H9 (cell line): ENCODE results near the gene UPF2. TPM values are rescaled to one million over a fixed set of nuclear protein-coding genes. Genes with fewer than 3 reads are reported as not detected.

Experiments used
- DNase-seq: peaks from one replicate; pipeline ENCODE4 v3.0.0-alpha.2; 2017
- H2AFZ ChIP-seq: one replicate; pipeline ENCODE4 v1.6.1; 2013; ENCODE audit warnings: mild to moderate bottlenecking, low read length, control low read depth, moderate library complexity
- H2AK5ac ChIP-seq: 2 replicates; pipeline ENCODE4 v1.6.1; 2013; ENCODE audit warnings: low read length, control low read depth, mixed read lengths; ENCODE audit not compliant: insufficient read length
- H2BK120ac ChIP-seq: one replicate; pipeline ENCODE4 v1.6.1; 2013; ENCODE audit warnings: low read depth, mild to moderate bottlenecking, low read length, control low read depth, inconsistent platforms; ENCODE audit not compliant: poor library complexity, severe bottlenecking
- H2BK12ac ChIP-seq: 2 replicates; pipeline ENCODE4 v1.6.1; 2013; ENCODE audit warnings: low read length, control low read depth, mixed read lengths, low read depth; ENCODE audit not compliant: insufficient read length
- H2BK15ac ChIP-seq: 2 replicates; pipeline ENCODE4 v1.6.1; 2013; ENCODE audit warnings: low read depth, low read length, control low read depth
- H2BK20ac ChIP-seq: one replicate; pipeline ENCODE4 v1.6.1; 2013; ENCODE audit warnings: low read depth, mild to moderate bottlenecking, low read length, control low read depth, inconsistent platforms; ENCODE audit not compliant: poor library complexity, severe bottlenecking
- H2BK5ac ChIP-seq: 2 replicates; pipeline ENCODE4 v1.6.1; 2013; ENCODE audit warnings: low read length, control low read depth, mixed read lengths; ENCODE audit not compliant: insufficient read length
- H3K14ac ChIP-seq: 2 replicates; pipeline ENCODE4 v1.6.1; 2013; ENCODE audit warnings: low read length, control low read depth; ENCODE audit not compliant: insufficient read depth
- H3K18ac ChIP-seq: 2 replicates; pipeline ENCODE4 v1.6.1; 2013; ENCODE audit warnings: low read depth, mild to moderate bottlenecking, mixed read lengths, low read length, control low read depth; ENCODE audit not compliant: insufficient read length
- H3K23ac ChIP-seq: 2 replicates; pipeline ENCODE4 v1.6.1; 2013; ENCODE audit warnings: low read length, control low read depth, mixed read lengths, low read depth; ENCODE audit not compliant: insufficient read length
- H3K23me2 ChIP-seq: 2 replicates; pipeline ENCODE4 v1.6.1; 2013; ENCODE audit warnings: low read depth, mild to moderate bottlenecking, mixed read lengths, low read length, control low read depth; ENCODE audit not compliant: insufficient read length, poor library complexity, severe bottlenecking
- H3K27ac ChIP-seq: 2 replicates; pipeline ENCODE4 v1.5.1; 2013; ENCODE audit warnings: low read length, control low read depth, mixed read lengths, low read depth; ENCODE audit not compliant: insufficient read length
- H3K27me3 ChIP-seq: 2 replicates; pipeline ENCODE4 v1.6.1; 2013; ENCODE audit warnings: low read length, control low read depth, inconsistent platforms; ENCODE audit not compliant: insufficient read depth
- H3K4ac ChIP-seq: 2 replicates; pipeline ENCODE4 v1.6.1; 2013; ENCODE audit warnings: low read depth, mild to moderate bottlenecking, control low read depth, inconsistent platforms, low read length, moderate library complexity
- H3K4me1 ChIP-seq: 2 replicates; pipeline ENCODE4 v1.6.1; 2013; ENCODE audit warnings: low read length, control low read depth, inconsistent platforms; ENCODE audit not compliant: insufficient read depth
- H3K4me2 ChIP-seq: 2 replicates; pipeline ENCODE4 v1.6.1; 2013; ENCODE audit warnings: low read length, control low read depth, mixed read lengths; ENCODE audit not compliant: insufficient read length, insufficient read depth
- H3K56ac ChIP-seq: 2 replicates; pipeline ENCODE4 v1.6.1; 2013; ENCODE audit warnings: low read depth, mild to moderate bottlenecking, mixed read lengths, low read length, control low read depth; ENCODE audit not compliant: insufficient read length
- H3K79me1 ChIP-seq: 2 replicates; pipeline ENCODE4 v1.6.1; 2013; ENCODE audit warnings: low read depth, mild to moderate bottlenecking, moderate library complexity, low read length, control low read depth, inconsistent platforms; ENCODE audit not compliant: insufficient read depth, poor library complexity, severe bottlenecking
- H3K79me2 ChIP-seq: 2 replicates; pipeline ENCODE4 v1.6.1; 2013; ENCODE audit warnings: low read length, control low read depth, inconsistent platforms; ENCODE audit not compliant: insufficient read depth
- H3K9ac ChIP-seq: 2 replicates; pipeline ENCODE4 v1.6.1; 2013; ENCODE audit warnings: low read length, control low read depth, mixed read lengths; ENCODE audit not compliant: insufficient read length; ENCODE audit errors: extremely low read depth
- H3K9me3 ChIP-seq: one replicate; pipeline ENCODE4 v1.6.1; 2013; ENCODE audit warnings: low read depth, low read length, inconsistent platforms; ENCODE audit not compliant: control insufficient read depth
- H3T11ph ChIP-seq: one replicate; pipeline ENCODE4 v1.6.1; 2013; ENCODE audit warnings: mild to moderate bottlenecking, low read length, control low read depth, inconsistent platforms
- H4K20me1 ChIP-seq: one replicate; pipeline ENCODE4 v1.6.1; 2013; ENCODE audit not compliant: control insufficient read depth, insufficient read length, insufficient read depth
- H4K5ac ChIP-seq: 2 replicates; pipeline ENCODE4 v1.6.1; 2013; ENCODE audit warnings: low read depth, mild to moderate bottlenecking, mixed read lengths, low read length, control low read depth; ENCODE audit not compliant: insufficient read length
- H4K8ac ChIP-seq: replicated peaks from 2 replicates; pipeline ENCODE4 v1.6.1; 2013; ENCODE audit warnings: low read length, control low read depth, mixed read lengths, low read depth; ENCODE audit not compliant: insufficient read length
- H4K91ac ChIP-seq: 2 replicates; pipeline ENCODE4 v1.6.1; 2013; ENCODE audit warnings: low read depth, mild to moderate bottlenecking, moderate library complexity, mixed read lengths, low read length, control low read depth; ENCODE audit not compliant: insufficient read length
- H3K27ac Mint-ChIP-seq, 3 experiments: 2 replicates in 2 of 3; 3 replicates in 1 of 3; pipeline ENCODE4 v1.8.0; 2020 to 2021; ENCODE audit warnings: mixed read lengths in 3 of 3, mild to moderate bottlenecking in 1 of 3, moderate library complexity in 1 of 3
- H3K27me3 Mint-ChIP-seq: 2 replicates; pipeline ENCODE4 v1.8.0; 2021; ENCODE audit warnings: low read depth, mild to moderate bottlenecking, moderate library complexity, mixed read lengths
- H3K36me3 Mint-ChIP-seq, 3 experiments: 2 replicates in 2 of 3; 3 replicates in 1 of 3; pipeline ENCODE4 v1.8.0; 2020 to 2021; ENCODE audit warnings: low read depth in 3 of 3, mixed read lengths in 3 of 3; ENCODE audit not compliant: insufficient read depth in 1 of 3
- H3K4me1 Mint-ChIP-seq, 2 experiments: 2 replicates each; pipeline ENCODE4 v1.8.0; 2020; ENCODE audit warnings: mixed read lengths in 2 of 2
- H3K4me3 Mint-ChIP-seq, 2 experiments: 2 replicates in 1 of 2; 3 replicates in 1 of 2; pipeline ENCODE4 v1.8.0; 2020 to 2021; ENCODE audit warnings: mild to moderate bottlenecking in 2 of 2, mixed read lengths in 2 of 2, moderate library complexity in 1 of 2
- H3K9me3 Mint-ChIP-seq, 2 experiments: 2 replicates in 1 of 2; 3 replicates in 1 of 2; pipeline ENCODE4 v1.8.0; 2020; ENCODE audit warnings: mild to moderate bottlenecking in 2 of 2, mixed read lengths in 2 of 2, moderate library complexity in 1 of 2
- WGBS: extraction: QIAGEN DNeasy Blood & Tissue Kit; methylation state at CpG from one replicate; pipeline ENCODE4 v1.1.7; 2013; ENCODE audit warnings: missing lambda C conversion rate, low lambda C conversion rate, mixed read lengths; ENCODE audit not compliant: insufficient read length; ENCODE audit errors: extremely low coverage; 5-methylcytosine and 5-hydroxymethylcytosine counted together
- total RNA-seq: library from RNA; stranded (reverse); gene quantifications from 2 replicates; pipeline ENCODE4 v1.2.1, GENCODE V29; 2021
- TF ChIP-seq, protein P1 (sequence below): fragments of 200-600 bp; sonication (generic); conservative IDR thresholded peaks from 3 replicates; pipeline ENCODE4 v1.8.0; 2021; ENCODE audit warnings: antibody characterized with exemption, mild to moderate bottlenecking

Gene UPF2
- total RNA-seq, 1 experiment from 2014 or later = 34.1 TPM

- Histone ChIP-seq H3K56ac (no peak overlapping the region), H3K4ac (no peak overlapping the region), H3K4me2 (no peak overlapping the region), H4K8ac (no peak overlapping the region), H3K9me3 (no peaks in the 10 kb centered on the region), H3K9ac (no peak overlapping the region), H2BK12ac (no peak overlapping the region), H2BK20ac (no peak overlapping the region), H3K23me2 (no peaks in the 10 kb centered on the region), H2BK15ac (no peak overlapping the region), H2BK120ac (no peak overlapping the region), H4K5ac (no peak overlapping the region), H2AK5ac (no peak overlapping the region), H3T11ph (no peak overlapping the region), H2BK5ac (no peak overlapping the region), H3K27me3 (no peaks in the 10 kb centered on the region), H3K4me1 (no peaks in the 10 kb centered on the region; the same call in 1 of the 2 replicates), H3K14ac (no peak overlapping the region), H4K20me1 (no peaks in the 10 kb centered on the region), H3K23ac (no peak overlapping the region), H3K18ac (no peak overlapping the region), H4K91ac (no peak overlapping the region), H2AFZ (no peak overlapping the region), H3K79me1 (no peaks in the 10 kb centered on the region), H3K27ac (no peak overlapping the region), H3K79me2 (no peaks in the 10 kb centered on the region)
- Mint-ChIP-seq H3K36me3 (peaks cover 3 to 40% (median 36%) of the 10 kb centered on the region in 3 experiments; a peak in 6 of 7 replicates), H3K9me3 (no peaks in the 10 kb centered on the region), H3K4me1 (peaks cover 10 to 14% of the 10 kb centered on the region in 2 experiments), H3K4me3 (no peak overlapping the region), H3K27ac (no peak overlapping the region), H3K27me3 (no peaks in the 10 kb centered on the region)
- TF ChIP-seq, protein P1, sequence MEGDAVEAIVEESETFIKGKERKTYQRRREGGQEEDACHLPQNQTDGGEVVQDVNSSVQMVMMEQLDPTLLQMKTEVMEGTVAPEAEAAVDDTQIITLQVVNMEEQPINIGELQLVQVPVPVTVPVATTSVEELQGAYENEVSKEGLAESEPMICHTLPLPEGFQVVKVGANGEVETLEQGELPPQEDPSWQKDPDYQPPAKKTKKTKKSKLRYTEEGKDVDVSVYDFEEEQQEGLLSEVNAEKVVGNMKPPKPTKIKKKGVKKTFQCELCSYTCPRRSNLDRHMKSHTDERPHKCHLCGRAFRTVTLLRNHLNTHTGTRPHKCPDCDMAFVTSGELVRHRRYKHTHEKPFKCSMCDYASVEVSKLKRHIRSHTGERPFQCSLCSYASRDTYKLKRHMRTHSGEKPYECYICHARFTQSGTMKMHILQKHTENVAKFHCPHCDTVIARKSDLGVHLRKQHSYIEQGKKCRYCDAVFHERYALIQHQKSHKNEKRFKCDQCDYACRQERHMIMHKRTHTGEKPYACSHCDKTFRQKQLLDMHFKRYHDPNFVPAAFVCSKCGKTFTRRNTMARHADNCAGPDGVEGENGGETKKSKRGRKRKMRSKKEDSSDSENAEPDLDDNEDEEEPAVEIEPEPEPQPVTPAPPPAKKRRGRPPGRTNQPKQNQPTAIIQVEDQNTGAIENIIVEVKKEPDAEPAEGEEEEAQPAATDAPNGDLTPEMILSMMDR = no peak
- no peak for DNase-seq
- WGBS = 100% methylated on average over 2 of the region's 8 CpGs
Measured at GRCh38 chr10:11946652-11947051, 96.0 kb downstream of the UPF2 start.
